Activated gamma-delta T cell treated with anti-CD3 and anti-CD28 coated beads, Interleukin-2, amount 50 U/mL, for 16 hours (primary cell): Measurements from ENCODE around the gene BLOC1S5.
"Not testable (repeated sequence)": the region's sequence is repeated elsewhere in the genome, so short reads cannot be mapped to it uniquely, and the experiment has no call there.

Experiments
- DNase-seq: peaks from one replicate; pipeline ENCODE4 v3.0.0-alpha.2; 2020; ENCODE audit warnings: low read depth

Gene BLOC1S5

DNA sequence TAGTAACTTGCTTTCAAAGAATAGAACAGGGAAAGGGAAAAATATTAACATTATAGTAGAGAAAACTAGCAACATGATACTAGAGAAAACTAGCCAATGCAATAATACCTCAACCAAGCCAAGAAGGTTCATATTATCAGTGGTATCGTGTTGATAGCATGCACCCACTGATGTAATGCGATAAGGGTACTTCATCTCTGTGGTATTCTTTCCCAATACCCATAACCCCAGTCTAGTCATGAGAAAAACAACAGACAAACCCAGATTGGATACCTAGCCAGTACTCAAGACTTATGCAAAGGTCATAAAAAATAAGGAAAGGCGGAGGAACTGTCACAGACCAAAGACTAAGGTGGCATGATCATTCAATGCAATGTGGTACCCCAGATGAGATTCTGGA, 21.0 kb downstream of the BLOC1S5 start:
- no peak for DNase-seq

DNA sequence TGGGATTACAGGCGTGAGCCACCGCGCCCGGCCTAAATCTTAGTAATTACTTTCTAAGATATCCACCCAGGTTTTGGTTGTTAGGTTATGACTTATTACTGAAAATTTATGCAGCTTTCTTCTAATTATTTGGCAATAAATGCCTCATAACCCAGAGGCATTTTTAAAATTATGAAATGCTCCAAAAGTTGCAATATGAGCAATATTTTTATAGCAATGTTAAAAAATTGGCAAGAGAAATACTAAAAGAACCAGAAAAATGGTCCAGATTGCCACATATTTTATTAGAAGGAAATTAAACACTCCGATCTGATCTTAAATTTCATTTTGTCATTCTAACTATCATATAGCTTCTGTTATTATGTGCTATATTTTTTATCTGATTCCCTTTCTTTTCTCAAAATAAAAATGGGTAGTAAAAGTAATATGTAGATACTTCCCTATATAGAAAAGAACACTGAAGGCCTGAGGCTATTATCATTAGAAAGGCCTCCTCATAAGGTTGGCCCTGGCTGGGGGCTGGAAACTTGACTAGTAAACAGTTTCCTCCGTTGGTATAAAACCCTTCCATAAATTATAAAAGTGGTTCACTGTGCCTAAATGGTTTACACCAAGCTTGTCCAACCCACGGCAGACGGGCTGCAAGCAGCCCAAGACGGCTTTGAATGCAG, 22.1 kb downstream of the BLOC1S5 start:
- no peak for DNase-seq

DNA sequence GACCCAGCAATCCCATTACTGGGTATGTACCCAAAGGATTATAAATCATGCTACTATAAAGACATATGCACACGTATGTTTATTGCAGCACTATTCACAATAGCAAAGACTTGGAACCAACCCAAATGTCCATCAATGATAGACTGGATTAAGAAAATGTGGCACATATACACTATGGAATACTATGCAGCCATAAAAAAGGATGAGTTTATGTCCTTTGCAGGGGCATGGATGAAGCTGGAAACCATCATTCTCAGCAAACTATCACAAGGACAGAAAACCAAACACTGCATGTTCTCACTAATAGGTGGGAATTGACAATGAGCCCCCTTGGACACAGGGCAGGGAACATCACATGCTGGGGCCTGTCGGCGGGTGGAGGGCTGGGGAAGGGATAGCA, 30.1 kb downstream of the BLOC1S5 start:
- not testable (repeated sequence) for DNase-seq

- no peak for DNase-seq
Measured at GRCh38 chr6:8030920-8031319, 33.3 kb downstream of the BLOC1S5 start.

GRCh38 chr6:8029243-8029870, 34.8 kb downstream of the BLOC1S5 start:
- DNase-seq = no peak

GRCh38 chr6:8027965-8028651, 36.1 kb downstream of the BLOC1S5 start:
- DNase-seq = no peak

DNA sequence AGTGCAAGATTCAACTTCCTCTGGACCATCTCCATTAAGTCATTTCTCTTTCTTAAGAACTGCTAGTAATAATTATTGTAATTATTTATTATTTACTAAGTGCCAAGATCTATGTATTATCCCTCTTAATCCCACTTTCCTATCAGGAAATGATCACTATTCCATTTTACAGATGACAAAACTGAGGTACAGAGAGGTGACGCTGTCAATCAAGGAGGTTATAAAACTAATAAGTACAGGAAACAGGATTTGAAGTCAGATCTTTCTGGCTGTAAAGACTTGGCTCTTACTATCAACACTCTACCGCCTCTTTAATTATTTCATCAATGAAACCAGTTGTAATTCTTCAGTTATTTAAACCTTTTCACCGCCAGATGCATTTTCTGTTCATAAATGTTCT, 37.4 kb downstream of the BLOC1S5 start:
- DNase-seq = no peak

DNA sequence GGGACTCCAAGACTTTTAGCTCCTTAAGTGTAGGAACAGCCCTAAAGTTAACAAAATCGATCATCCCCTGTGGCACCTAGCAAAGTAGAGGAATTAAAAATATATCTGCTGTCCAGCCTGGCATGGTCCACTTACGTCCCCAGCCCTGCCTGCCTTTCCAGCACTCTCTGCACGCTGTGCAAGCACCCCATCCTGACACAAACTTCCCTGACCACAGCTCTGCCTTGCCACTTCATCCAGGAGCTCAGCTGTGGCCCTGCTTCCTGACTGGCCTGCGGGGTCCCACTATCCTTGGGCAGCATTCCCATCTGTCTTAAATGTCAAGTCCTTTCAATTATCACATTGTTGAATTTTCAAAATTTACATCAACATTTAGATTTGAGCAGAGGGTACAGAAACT, 39.0 kb downstream of the BLOC1S5 start:
- no peak for DNase-seq

DNA sequence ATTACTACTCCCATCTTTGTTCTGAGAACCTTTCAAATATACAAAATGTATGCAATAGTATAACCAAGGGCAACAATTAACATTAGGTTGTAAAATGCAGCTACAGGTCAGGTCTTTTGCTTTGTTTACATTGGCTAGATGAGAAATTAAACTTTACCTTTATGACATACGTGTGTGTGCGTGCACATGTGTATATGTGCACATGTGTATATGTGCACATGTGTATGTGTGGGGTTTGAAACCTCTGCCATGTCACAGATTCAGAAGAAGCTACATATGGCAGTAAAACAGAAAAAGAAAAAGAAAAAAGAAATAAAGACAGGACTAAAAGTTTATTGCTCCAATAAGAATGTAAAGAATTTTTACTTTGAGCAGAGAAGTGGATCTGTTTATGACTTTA, 40.6 kb downstream of the BLOC1S5 start:
- no peak for DNase-seq

- DNase-seq = no peak
Measured at GRCh38 chr6:8020083-8020482, 44.1 kb downstream of the BLOC1S5 start.

DNA sequence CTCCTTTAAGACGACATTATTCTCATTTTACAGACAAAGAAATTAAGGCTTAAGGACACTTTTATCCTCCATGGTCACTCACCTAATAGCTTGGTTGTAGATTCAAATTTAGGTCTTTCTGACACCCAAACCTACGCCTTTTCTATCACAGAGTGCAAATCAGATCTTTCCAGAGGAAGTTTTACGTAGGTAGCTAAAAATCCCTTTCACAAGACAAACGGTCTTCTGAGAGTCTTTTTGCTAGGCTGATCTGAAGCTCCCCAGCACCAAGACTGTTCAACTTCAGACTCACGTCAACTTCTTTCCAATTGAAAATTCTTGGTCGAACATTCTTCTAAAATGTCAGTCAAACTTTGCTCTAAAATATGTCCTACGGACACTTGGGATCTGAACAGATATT, 46.5 kb downstream of the BLOC1S5 start:
- no peak for DNase-seq

DNA sequence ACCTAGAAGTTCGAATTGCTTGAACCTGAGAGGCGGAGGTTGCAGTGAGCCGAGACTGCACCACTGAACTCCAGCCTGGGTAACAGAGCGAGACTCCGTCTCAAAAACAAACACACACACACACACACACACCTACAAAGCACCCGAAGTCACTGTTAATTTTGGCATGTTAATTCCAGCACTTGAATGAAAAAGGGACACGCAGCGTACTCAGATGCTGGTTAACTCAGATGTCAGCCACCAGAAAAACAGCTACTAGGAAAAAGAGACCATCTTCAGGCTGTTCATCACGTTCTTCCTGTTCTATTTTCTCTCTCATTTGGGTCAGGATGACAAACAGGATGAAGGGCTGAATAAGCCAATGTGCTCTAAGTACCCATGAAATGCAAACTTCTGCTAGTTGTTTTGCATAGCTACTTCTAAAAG, 46.9 kb downstream of the BLOC1S5 start:
- DNase-seq = no peak

DNA sequence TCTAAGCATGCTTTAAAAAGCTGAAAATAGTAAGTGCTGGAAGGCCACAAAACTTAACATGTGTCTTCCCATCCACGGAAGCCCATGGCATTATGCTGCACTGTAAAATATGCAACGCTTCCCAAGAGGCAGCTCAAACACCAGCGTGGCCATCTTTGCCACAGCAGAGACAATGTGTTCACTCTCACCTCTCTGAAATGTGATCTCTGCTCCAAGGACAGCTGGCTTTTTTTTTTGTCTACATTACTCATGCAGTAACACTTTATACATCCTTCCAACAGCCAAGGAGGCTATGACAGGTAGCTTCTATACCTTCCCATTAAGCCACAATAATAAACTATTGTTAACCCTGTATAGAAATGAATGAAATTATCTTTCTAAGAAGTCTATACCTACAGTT, 49.2 kb downstream of the BLOC1S5 start:
- no peak for DNase-seq

- no peak for DNase-seq
Measured at GRCh38 chr6:8013763-8014162, 50.4 kb downstream of the BLOC1S5 start.

DNA sequence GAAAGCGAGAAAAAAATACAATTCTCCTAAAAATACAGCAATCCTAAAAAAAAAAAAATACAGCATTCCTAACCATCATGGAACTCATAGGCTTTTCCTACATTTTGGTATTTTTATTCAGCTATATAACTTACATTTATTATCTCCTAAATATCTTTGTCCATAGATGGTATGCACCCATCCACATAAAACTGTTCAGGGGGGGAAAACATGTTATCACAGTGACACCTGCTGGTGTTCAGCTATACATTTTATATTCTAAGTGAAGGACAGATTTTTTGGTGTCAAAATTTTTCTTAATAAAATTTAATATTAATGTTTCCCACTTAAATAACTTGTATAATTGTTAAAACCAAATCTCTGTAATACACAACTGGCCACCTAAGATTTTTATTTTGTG, 58.0 kb downstream of the BLOC1S5 start:
- DNase-seq = no peak

DNA sequence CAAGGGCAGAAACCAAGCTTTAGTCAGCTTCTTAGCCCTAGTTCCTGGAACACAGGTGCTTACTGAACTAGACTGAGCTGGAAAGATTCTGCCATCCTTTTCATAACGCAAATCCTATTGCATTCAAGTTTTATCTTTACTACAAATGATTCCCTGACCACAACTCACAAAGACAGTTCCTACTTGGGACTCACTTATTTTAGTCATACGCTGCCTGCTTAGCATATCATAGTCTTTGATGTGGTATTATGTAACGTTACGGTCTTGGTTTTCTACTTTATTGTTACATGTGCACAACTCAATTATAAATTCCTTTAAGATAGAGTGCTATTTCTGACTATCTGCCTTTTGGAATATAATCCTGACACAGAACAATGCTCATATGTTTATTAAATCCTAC, 59.1 kb downstream of the BLOC1S5 start:
- no peak for DNase-seq

DNA sequence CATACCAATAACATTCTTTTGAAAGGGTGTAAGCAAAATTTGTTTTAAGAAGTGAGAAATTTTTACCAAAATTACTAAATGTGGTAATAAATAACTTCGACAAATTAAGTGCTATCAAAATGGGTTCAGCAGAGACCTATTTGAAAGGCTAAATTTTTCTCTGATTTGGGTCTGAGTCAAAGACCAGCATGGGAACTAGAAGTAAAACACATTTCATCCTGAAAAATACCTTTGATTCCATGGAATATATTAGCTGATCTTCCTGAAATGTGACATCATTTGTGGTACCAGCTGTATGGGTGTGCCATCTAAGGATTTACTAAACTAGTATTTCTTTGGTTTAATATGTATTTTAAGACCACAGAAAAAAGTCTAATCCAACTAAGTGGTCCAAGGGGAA, 63.6 kb downstream of the BLOC1S5 start:
- no peak for DNase-seq

GRCh38 chr6:8000188-8000596, 64.0 kb downstream of the BLOC1S5 start:
- no peak for DNase-seq

- DNase-seq = no peak
Measured at GRCh38 chr6:7999201-7999600, 65.0 kb downstream of the BLOC1S5 start.

GRCh38 chr6:7998103-7998725, 66.0 kb downstream of the BLOC1S5 start:
- no peak for DNase-seq

GRCh38 chr6:7997286-7997685, 66.9 kb downstream of the BLOC1S5 start:
- DNase-seq = no peak

DNA sequence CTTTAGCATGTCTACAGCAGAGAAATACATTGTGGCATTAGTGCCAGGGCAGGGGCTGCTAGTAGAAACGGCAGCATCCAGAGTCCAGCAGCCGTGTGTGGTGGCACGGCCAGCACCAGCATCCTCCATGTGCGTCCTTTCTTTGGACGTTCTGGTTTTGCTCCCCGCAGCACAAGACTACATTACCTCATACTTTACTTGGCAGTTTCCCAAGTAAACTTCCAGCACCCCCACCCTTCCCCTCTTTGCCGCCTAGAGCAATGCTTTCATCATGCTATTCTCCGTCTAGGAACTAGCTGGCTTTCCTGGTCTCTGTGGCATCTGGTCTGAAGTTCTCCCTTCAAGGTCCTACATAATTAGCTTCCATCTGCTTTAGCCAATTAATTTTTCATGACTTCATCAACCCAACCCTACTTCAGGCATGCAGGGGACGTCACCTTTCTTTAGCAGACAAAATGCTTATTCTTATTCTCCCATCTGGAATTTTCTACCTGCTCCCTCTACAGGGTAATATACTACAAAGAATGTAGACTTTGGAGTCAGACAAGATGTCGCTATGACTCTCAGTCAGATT, 67.6 kb downstream of the BLOC1S5 start:
- DNase-seq = no peak

DNA sequence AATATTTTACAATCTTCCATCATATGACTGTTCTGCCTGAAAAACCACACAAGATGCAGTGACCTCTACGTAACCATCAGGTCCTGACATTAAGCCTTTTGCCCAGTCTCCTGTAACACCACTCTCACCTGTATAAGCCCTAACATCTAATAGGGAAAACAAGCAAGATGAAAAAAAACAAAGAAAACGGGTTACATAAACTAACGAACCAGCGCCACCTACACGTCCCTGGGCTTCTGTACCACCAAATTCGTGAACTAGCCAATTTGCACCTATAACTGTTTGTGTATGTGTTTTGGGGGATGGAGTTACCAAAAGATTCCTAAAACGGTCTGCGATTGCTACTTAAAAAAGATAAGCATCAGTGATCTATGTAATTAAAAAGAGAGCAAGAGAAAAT, 70.2 kb downstream of the BLOC1S5 start:
- no peak for DNase-seq
